Measurements from ENCODE around the gene CALN1.

- TF ChIP-seq, protein P1, sequence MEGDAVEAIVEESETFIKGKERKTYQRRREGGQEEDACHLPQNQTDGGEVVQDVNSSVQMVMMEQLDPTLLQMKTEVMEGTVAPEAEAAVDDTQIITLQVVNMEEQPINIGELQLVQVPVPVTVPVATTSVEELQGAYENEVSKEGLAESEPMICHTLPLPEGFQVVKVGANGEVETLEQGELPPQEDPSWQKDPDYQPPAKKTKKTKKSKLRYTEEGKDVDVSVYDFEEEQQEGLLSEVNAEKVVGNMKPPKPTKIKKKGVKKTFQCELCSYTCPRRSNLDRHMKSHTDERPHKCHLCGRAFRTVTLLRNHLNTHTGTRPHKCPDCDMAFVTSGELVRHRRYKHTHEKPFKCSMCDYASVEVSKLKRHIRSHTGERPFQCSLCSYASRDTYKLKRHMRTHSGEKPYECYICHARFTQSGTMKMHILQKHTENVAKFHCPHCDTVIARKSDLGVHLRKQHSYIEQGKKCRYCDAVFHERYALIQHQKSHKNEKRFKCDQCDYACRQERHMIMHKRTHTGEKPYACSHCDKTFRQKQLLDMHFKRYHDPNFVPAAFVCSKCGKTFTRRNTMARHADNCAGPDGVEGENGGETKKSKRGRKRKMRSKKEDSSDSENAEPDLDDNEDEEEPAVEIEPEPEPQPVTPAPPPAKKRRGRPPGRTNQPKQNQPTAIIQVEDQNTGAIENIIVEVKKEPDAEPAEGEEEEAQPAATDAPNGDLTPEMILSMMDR (IDR thresholded peaks at IDR 0.05), result no peak
- TF ChIP-seq EP300 (IDR thresholded peaks at IDR 0.05) (no peak), POLR2A (IDR thresholded peaks at IDR 0.05) (no peak)
Observed at GRCh38 chr7:72038022-72038732, 374.0 kb downstream of the CALN1 start.

Measured in ovary (tissue), 3 donors.